ENCODE results near the gene RSPO4. TPM values are rescaled to one million over a fixed set of nuclear protein-coding genes. Genes with fewer than 3 reads are reported as not detected.

Gene RSPO4
- total and polyA plus RNA-seq, 2 of the 13 experiments (the other 11 are each of a cell fraction or from before 2014, with no cell fraction given), result not detected

GRCh38 chr20:921068-921467, 81.0 kb downstream of the RSPO4 start:
- Histone ChIP-seq H3K27ac (ENCODE audit: extremely low read length, insufficient read depth, low read length) (no peak overlapping the region), H3K9me3 (ENCODE audit: low read length) (no peaks in the 10 kb centered on the region), H3K9ac (ENCODE audit: insufficient read depth, low read depth, low read length) (no peak overlapping the region), H3K4me3 (replicated peaks in 1 of 3; ENCODE audit: insufficient read depth in 1 of 3, low read depth in 2 of 3, low read length in 3 of 3) (no peak overlapping the region), H2AFZ (ENCODE audit: low read length) (no peak overlapping the region), H3K79me2 (ENCODE audit: insufficient read depth, low read length) (no peaks in the 10 kb centered on the region), H3K4me1 (ENCODE audit: insufficient read depth, low read length) (peaks cover 9% of the 10 kb centered on the region), H3K4me2 (ENCODE audit: low read depth, low read length) (no peak overlapping the region), H3K36me3 (replicated peaks in 1 of 2; ENCODE audit: control insufficient read depth in 1 of 2, insufficient read depth in 2 of 2, low read length in 2 of 2) (no peaks in the 10 kb centered on the region), H4K20me1 (ENCODE audit: insufficient read depth, low read length) (no peaks in the 10 kb centered on the region), H3K27me3 (ENCODE audit: control insufficient read depth in 1 of 2, insufficient read depth in 2 of 2, low read length in 2 of 2) (peaks cover 3 to 14% of the 10 kb centered on the region in 2 experiments; a peak in 3 of 5 replicates)
- ChIA-PET POLR2A (no interaction called here), CTCF (ENCODE audit: low intra/inter-chr PET ratio, low total read pairs) (no interaction called here)
- FAIRE-seq (no peak), DNase-seq (ENCODE audit: low spot score) (no peak), ATAC-seq (no peak)
- intact Hi-C loops (cut with micrococcal nuclease; ENCODE audit: unreplicated experiment) (no loop called here), in situ Hi-C loops (cut with HindIII; ENCODE audit: extremely low pct_ligation_motif_present, low pct_unique_long_range_greater_than_20kb) (no loop called here)
- no TSS peak for BruUV-seq (replicated peaks)
- TF ChIP-seq ZNF430 (CRISPR knock-in tag; IDR thresholded peaks at IDR 0.05) (no peak), ZNF18 (CRISPR knock-in tag; IDR thresholded peaks at IDR 0.05; ENCODE audit: insufficient replicate concordance) (no peak)
- 40% methylated on average over 5 of the region's 5 CpGs for WGBS (ENCODE audit: low lambda C conversion rate)

- ChIA-PET CTCF (ENCODE audit: low intra/inter-chr PET ratio, low total read pairs) (no interaction called here), POLR2A (no interaction called here)
- no peak overlapping the region for H2AFZ ChIP-seq (ENCODE audit: low read length)
- intact Hi-C loops (cut with micrococcal nuclease; ENCODE audit: unreplicated experiment), result no loop called here
- no peak for FAIRE-seq
- H3K4me3 ChIP-seq (replicated peaks in 1 of 3; ENCODE audit: insufficient read depth in 1 of 3, low read depth in 2 of 3, low read length in 3 of 3), result no peak overlapping the region
- no peak for ATAC-seq
- peaks cover 3 to 17% of the 10 kb centered on the region in 2 experiments; a peak in 3 of 5 replicates for H3K27me3 ChIP-seq (ENCODE audit: control insufficient read depth in 1 of 2, insufficient read depth in 2 of 2, low read length in 2 of 2)
- BruUV-seq (replicated peaks), result no TSS peak
- H4K20me1 ChIP-seq (ENCODE audit: insufficient read depth, low read length), result no peaks in the 10 kb centered on the region
- peaks cover 9% of the 10 kb centered on the region for H3K4me1 ChIP-seq (ENCODE audit: insufficient read depth, low read length)
- no peaks in the 10 kb centered on the region for H3K79me2 ChIP-seq (ENCODE audit: insufficient read depth, low read length)
- no peak overlapping the region for H3K4me2 ChIP-seq (ENCODE audit: low read depth, low read length)
- H3K9me3 ChIP-seq (ENCODE audit: low read length), result no peaks in the 10 kb centered on the region
- no peak for DNase-seq (ENCODE audit: low spot score)
- H3K27ac ChIP-seq (ENCODE audit: extremely low read length, insufficient read depth, low read length), result no peak overlapping the region
- in situ Hi-C loops (cut with HindIII; ENCODE audit: extremely low pct_ligation_motif_present, low pct_unique_long_range_greater_than_20kb), result no loop called here
- H3K9ac ChIP-seq (ENCODE audit: insufficient read depth, low read depth, low read length), result no peak overlapping the region
- WGBS (ENCODE audit: low lambda C conversion rate), result 45% methylated on average over 4 of the region's 4 CpGs
- H3K36me3 ChIP-seq (replicated peaks in 1 of 2; ENCODE audit: control insufficient read depth in 1 of 2, insufficient read depth in 2 of 2, low read length in 2 of 2), result no peaks in the 10 kb centered on the region
- TF ChIP-seq ZNF703 (CRISPR knock-in tag; IDR thresholded peaks at IDR 0.05; ENCODE audit: borderline replicate concordance), result no peak
- no peak for TF ChIP-seq ZFYVE20 (CRISPR knock-in tag; IDR thresholded peaks at IDR 0.05; ENCODE audit: borderline replicate concordance, low read depth)
- TF ChIP-seq SPEN (CRISPR knock-in tag; IDR thresholded peaks at IDR 0.05; ENCODE audit: low read depth), result no peak
- TF ChIP-seq TFAP4 (IDR thresholded peaks at IDR 0.05; ENCODE audit: borderline replicate concordance, low read depth), result no peak
- no peak for TF ChIP-seq TGIF2 (CRISPR knock-in tag; IDR thresholded peaks at IDR 0.05)
- TF ChIP-seq TAF1 (CRISPR knock-in tag; IDR thresholded peaks at IDR 0.05), result no peak
- TF ChIP-seq KDM6A (CRISPR knock-in tag; IDR thresholded peaks at IDR 0.05; ENCODE audit: low read depth), result no peak
- no peak for TF ChIP-seq SOX13 (IDR thresholded peaks at IDR 0.05)
- no peak for TF ChIP-seq SOX13 (CRISPR knock-in tag; conservative IDR thresholded peaks at IDR 0.05 in 1 of 2, IDR thresholded peaks at IDR 0.05 in 1 of 2)
- TF ChIP-seq MTERF4 (CRISPR knock-in tag; IDR thresholded peaks at IDR 0.05), result no peak
- no peak for TF ChIP-seq KDM4B (CRISPR knock-in tag; IDR thresholded peaks at IDR 0.05)
- no peak for TF ChIP-seq PATZ1 (CRISPR knock-in tag; IDR thresholded peaks at IDR 0.05)
These were observed 81.8 kb downstream of the RSPO4 start for GRCh38 chr20:920311-920710.
